ES-I3 (cell line): Measurements from ENCODE around the gene FAM131B.
"Not testable (repeated sequence)": the region's sequence is repeated elsewhere in the genome, so short reads cannot be mapped to it uniquely, and the experiment has no call there.

ENCODE experiments used
- H3K36me3 ChIP-seq: 2 replicates; pipeline ENCODE4 v1.6.1; 2013; ENCODE audit warnings: mild to moderate bottlenecking, low read length, control low read depth, moderate library complexity; ENCODE audit not compliant: insufficient read depth
- H3K4me1 ChIP-seq: 2 replicates; pipeline ENCODE4 v1.6.1; 2013; ENCODE audit warnings: mild to moderate bottlenecking, control low read depth, low read length; ENCODE audit not compliant: insufficient read depth
- H3K9ac ChIP-seq: 2 replicates; pipeline ENCODE4 v1.6.1; 2013; ENCODE audit warnings: low read depth, mild to moderate bottlenecking, low read length, moderate library complexity
- H3K9me3 ChIP-seq: 2 replicates; pipeline ENCODE4 v1.6.1; 2013; ENCODE audit warnings: mild to moderate bottlenecking, low read length, moderate library complexity; ENCODE audit not compliant: control insufficient read depth, insufficient read depth

FAM131B gene

DNA sequence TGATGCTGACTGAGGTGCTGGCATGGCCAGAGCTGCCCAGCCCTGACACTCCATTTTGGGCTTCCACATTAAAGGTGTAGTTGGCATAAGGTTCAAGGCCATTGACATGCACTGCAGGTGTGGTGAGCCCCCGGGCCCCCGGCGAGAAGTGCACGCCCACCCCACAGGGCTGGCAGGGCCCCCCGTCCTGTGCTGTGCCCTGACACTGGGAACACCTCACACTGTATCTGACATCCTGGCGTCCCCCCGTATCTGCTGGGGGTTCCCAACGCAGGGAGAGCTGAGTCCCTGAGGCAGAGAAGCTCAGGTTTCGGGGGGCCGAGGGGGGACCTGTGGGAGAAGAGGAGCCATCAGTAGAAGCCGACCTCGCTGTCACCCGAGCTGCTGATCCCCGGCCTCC, 36.1 kb upstream of the FAM131B start:
- no peaks in the 10 kb centered on the region for H3K4me1 ChIP-seq
- no peak overlapping the region for H3K9ac ChIP-seq
- H3K9me3 ChIP-seq: no peaks in the 10 kb centered on the region
- H3K36me3 ChIP-seq: peaks cover 33% of the 10 kb centered on the region

DNA sequence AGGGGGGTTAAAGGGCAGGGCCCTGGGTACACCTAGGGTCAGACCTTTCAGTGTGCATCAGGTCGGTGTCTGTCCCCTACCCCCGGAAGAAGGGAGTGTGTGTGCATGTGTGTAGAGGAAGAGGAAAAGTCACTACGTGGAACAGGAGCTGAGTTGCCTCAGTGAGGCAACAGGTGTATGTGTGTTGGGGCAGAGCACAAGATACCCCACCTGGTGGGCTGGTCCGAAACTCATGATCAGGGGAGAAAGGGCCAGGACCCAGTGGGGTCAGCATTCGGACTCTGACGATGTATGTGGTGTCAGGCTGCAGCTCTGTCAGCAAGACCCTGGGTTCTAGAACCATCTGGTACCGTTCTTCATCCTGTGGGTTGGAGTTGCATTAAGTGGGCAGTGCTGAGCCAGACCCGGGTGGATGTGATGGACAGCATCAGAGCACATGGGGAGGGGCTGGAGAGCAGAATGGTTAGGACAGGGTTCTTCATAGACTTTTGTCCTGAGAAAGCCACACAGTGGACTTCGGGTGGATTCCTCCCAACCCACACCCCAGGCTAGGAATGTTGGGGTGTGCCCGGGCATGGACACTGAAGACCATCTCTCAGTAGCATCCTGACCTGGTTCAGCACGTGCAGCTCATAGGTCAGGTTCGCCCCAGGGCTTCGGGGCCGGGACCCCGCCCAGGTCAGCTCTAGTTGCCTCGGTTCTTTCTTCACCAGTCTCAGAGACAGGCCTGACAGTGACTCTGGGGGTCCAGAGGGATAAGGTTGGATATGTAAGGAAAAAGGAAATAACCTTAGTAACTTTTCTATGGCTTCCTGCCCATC, 35.4 kb upstream of the FAM131B start:
- H3K9ac ChIP-seq: no peak overlapping the region
- peaks cover 35% of the 10 kb centered on the region for H3K36me3 ChIP-seq
- H3K4me1 ChIP-seq: no peaks in the 10 kb centered on the region
- H3K9me3 ChIP-seq: no peaks in the 10 kb centered on the region

DNA sequence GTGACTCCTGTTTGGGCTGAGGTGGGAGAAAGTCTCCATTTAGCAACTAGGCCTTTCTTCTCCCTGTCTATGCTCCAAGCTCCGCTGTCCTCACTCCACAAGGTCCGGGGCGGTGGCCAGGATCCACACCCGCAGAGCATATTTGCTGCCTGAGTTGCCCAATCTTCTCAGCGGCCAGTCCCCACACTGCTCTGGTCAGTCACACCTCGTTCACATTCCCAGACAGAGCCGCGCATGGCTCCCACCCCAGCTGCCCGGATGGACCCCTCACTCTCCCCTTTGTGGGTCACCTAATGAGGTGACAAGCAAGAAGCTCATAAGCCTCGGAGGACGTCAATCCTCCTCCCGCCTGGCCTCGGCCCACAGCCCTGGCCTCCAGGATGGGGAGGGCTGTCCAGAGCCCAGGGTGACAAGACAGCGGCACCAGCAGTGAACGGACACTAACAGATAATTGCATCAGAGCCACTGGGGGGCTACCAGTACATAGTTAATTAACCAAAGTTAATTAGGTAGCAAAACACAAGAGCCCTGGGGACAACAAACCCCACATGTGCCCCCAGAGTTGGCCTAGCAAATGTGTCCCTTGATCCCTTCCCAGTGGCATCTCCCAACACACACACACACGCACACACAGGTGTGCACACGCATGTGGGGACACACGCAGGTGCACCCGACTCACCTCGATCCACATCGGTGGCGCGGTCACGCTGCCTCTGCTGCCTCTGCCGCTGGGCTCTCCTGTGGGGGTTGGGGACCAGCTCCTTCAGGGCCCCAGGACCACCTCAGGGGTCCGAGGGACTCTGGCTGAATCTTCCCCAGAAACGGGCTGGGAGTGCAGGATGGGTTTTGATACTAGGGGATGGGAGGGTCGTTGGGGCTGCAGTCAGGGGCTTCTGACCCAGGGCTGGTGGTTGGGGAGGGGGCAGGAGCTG, 34.4 kb upstream of the FAM131B start:
- H3K9me3 ChIP-seq: no peaks in the 10 kb centered on the region

DNA sequence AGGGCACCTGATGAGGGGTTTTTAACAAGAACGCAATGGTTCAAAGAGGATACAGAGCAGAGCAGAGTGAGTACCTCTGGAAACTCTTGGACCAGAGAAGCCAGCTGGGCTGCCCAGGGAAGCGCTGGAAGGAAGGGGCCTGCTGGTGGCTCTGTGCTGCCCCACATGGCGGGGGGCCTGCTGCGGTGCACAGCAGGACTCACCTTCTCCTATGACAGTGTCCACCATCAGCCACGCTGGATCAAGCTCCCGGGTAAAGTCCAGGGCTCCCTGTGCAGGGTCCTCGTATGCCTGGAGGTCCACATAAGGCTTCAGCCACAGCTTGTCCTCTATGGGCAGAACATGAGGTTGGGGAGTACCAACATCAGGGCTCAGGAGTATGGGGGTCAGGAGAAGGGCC, 33.7 kb upstream of the FAM131B start:
- H3K36me3 ChIP-seq: peaks cover 40% of the 10 kb centered on the region
- H3K4me1 ChIP-seq: no peaks in the 10 kb centered on the region
- H3K9ac ChIP-seq: no peak overlapping the region
- no peaks in the 10 kb centered on the region for H3K9me3 ChIP-seq

More for the DNA sequence above, 34.4 kb upstream of the FAM131B start:
- Histone ChIP-seq H3K4me1 (no peaks in the 10 kb centered on the region), H3K36me3 (peaks cover 35% of the 10 kb centered on the region), H3K9ac (no peak overlapping the region)

DNA sequence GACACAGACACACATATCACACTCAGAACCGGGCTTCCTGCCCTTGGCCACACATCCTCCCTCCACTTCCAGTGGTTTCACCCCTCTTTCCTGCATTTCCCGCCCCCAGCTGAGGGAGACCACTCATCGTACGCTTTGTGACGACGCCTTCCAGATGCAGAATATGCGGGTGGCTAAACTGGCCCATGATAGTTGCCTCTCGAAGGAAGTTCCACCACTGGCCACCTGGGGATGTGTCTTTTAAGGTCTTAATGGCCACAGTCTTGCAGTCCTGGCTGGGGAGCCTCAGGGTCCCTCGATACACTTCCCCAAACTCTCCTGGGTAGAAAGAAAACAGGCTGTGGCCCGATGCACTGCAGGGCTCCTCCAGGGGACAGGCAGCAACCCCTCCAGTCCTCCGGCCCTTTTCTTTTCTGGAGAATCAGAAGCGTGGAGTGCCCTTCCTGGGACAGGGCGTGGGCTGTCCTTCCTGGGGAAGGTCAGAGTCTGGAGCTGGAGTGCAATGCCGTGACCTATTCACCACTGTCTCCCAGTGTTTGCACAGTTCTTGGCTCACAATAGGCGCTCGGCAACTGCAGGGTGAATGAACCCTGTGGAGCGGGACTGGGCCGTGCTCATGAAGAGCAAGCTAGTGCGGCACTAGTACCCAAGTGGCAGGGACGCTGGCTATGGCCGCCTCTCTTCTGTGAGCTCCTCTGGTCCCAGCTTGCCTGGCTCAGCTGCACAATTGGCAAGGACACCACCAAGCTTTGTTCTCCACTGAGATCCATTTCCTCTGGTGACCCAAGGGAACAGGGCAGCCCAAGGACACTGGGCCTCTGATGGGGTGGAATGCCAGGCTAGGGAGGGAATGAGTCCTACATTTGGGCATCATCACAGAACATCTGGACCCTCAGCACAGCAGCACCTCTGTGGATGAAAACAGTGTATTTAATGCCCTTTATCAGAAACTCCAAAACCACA, 33.0 kb upstream of the FAM131B start:
- no peak overlapping the region for H3K9ac ChIP-seq
- peaks cover 40% of the 10 kb centered on the region for H3K36me3 ChIP-seq

DNA sequence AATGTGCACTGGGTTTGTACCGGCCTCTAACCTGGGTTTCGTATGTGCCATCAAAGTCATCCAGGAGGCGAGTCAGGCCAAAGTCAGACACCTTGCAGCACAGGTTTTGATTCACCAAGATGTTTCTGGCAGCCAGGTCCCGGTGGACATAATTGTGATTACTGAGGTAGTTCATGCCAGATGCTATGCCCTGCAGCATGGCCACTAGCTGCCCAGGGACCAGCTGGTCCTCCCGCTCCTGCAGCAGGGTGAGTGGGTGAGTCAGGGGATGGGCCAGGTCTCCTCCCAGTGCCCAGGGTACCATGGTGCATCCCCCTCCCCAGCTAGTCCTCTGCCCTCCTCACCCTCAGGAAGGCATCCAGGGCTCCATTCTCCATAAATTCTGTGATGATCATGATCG, 32.3 kb upstream of the FAM131B start:
- no peak overlapping the region for H3K9ac ChIP-seq
- H3K36me3 ChIP-seq: peaks cover 35% of the 10 kb centered on the region

More for the DNA sequence above, 33.0 kb upstream of the FAM131B start:
- Histone ChIP-seq H3K4me1 (no peaks in the 10 kb centered on the region), H3K9me3 (no peaks in the 10 kb centered on the region)

DNA sequence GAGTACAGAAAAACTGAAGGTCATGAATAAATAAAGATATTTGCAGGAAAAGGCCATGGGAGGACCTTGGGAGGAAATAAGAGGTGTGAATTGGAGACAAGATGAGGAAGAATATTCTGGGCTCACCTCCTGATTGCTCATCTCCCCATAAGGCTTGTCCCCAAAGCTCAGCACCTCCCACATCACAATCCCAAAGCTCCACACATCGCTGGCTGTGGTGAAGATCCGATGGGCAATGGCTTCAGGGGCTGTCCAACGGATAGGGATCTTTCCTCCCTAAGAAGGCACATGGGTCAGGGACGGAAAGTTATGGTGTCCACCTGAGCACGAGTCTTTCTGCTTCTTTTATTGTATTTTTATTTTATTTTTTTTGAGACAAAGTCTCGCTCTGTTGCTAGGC, 31.6 kb upstream of the FAM131B start:
- H3K36me3 ChIP-seq: peaks cover 34% of the 10 kb centered on the region
- no peaks in the 10 kb centered on the region for H3K9me3 ChIP-seq
- no peak overlapping the region for H3K9ac ChIP-seq
- H3K4me1 ChIP-seq: no peaks in the 10 kb centered on the region

More for the DNA sequence above, 32.3 kb upstream of the FAM131B start:
- no peaks in the 10 kb centered on the region for H3K4me1 ChIP-seq
- no peaks in the 10 kb centered on the region for H3K9me3 ChIP-seq

DNA sequence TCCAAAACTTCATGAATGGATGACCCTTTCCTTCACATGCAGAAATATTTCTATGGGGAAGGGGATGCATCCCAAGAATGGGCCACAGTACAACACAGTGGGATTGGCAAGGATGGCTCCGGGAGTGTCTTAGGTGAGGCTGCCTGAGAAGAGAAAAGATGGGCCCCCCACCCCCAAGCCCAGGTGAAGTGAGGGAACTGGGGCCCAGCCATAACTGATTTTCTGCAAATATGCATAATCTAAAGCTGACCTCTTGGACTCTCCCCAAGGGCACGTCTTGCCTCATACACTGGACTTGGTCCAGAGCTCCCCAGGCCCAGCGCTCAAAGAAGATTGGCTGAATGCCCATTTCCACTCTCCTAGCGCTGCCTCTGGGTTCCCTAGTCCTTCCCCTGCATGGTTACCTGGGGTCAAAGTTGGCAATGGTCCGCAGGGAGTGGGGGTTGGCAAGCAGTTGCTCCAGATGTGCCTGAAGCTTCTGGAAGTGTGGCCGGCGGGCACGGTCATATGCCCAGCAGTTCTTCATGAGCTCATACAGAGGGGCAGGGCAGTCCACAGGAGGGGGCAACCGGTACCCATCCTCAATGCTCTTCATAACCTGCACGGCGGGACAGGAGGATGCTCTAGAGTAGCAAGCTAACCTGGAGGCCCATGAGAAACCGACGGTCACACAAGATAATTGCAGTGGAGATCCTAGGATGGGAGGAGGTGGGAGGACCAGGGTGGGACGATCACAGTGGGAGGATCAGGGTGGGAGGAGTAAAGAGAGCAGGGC, 30.9 kb upstream of the FAM131B start:
- no peaks in the 10 kb centered on the region for H3K9me3 ChIP-seq
- H3K4me1 ChIP-seq: no peaks in the 10 kb centered on the region
- peaks cover 30% of the 10 kb centered on the region for H3K36me3 ChIP-seq
- no peak overlapping the region for H3K9ac ChIP-seq

DNA sequence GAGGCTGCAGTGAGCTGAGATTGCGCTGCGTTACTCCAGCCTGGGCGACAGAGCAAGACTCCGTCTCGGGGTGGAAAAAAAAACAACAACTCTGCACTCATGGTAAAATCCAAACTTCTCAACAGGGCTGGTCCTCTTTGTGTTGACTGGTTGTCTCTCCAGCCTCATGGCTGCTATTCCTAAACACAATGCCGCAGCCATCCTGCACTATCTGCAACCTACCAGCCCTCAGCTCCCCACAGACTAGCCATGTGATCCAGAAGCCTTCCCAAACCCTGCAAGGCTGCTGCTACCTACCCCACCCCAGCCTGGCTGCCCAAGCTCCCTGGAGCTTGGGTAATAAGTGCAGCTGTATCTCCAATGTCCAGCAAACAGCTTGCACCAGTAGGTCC, 30.4 kb upstream of the FAM131B start:
- H3K9ac ChIP-seq: no peak overlapping the region
- H3K9me3 ChIP-seq: no peaks in the 10 kb centered on the region
- peaks cover 28% of the 10 kb centered on the region for H3K36me3 ChIP-seq
- no peaks in the 10 kb centered on the region for H3K4me1 ChIP-seq

DNA sequence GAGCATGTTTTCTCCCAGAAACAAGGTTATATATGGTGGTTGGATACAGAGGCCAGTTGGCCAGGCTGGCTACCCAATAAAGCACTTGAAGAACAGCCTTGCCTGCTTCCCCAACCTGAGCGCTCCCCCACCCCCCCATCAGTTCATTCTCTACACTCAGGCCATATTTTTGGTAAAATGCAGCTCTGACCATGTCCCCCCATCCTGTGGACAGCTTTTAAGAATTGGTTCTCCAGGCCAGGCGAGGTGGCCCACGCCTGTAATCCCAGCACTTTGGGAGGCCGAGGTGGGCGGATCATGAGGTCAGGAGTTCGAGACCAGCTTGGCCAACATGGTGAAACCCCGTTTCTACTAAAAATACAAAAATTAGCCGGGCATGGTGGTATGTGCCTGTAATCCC, 29.9 kb upstream of the FAM131B start:
- not testable (repeated sequence) for H3K9me3 ChIP-seq, H3K4me1 ChIP-seq, H3K9ac ChIP-seq
- peaks cover 28% of the 10 kb centered on the region for H3K36me3 ChIP-seq

DNA sequence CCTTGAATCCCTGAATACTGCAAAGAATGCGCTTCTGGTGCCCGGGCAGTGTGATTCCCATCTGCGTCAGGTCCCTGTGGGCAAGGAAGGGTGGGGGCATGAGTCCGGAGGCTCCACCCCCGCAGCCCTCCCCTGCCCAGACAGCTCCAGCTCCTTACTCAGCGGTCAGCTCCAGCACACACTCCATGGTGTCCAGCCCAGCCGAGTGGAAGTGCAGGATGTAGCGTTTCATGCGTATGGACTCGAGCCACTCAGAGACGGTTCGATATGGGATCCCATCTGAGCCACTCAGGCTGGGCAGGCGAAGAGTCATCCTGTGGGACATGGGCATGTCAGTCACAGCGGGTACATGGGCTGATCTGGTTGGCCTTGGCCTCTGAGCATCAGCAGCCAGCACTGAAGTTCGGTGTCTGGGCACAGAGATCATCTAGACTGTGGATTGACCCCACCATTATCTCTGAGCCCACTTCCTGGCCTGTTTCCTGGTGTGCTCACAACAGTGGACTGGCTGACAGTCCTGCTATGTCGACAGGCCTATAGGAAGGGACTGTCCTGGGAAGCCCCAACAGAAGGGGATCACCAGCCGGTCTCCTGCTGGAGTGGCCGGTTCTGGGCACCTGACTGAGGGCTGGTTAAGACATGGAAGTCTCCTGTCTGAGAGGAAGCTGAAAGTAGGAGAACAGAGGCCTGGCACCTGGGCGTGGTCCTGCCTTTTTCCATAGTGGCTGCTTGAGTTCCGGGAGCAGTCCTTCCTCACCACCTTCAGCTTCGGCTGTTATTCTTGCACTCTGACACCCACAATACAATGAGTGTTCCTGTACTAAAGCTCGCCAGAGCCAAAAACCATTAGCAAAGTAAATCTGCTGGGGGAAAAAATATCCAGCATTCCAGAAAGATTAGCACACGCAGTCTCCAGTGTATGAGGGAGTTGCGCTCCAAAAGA, 29.2 kb upstream of the FAM131B start:
- H3K36me3 ChIP-seq: peaks cover 28% of the 10 kb centered on the region
- no peaks in the 10 kb centered on the region for H3K9me3 ChIP-seq
- no peak overlapping the region for H3K9ac ChIP-seq
- H3K4me1 ChIP-seq: no peaks in the 10 kb centered on the region

DNA sequence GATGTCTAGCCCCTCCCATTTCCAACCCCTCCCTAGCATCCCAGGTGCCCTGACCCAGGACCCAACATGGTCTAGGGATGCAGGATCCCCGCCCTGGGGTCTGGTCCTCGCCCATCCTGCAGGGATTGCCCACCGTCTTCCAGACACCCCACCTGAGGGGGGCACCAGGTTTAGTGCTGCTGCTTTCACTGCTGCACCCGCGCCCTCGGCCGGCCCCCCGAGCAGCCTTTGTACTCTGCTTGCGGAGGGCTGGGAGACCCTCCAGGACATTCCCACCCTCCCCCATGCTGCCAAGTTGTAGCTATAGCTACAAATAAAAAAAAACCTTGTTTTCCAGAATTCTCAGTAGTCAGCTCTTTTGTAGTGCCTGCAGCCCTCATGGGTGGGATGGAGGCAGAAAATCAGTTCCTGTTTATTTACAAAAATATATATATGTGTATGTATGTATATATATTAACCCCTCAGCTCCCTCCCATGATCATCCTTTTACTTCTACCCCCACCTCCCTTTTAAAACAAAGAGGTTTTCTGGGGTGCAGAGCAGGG, 28.3 kb upstream of the FAM131B start:
- no peaks in the 10 kb centered on the region; the same call in 1 of the 2 replicates for H3K4me1 ChIP-seq
- no peak overlapping the region for H3K9ac ChIP-seq
- H3K36me3 ChIP-seq: peaks cover 24% of the 10 kb centered on the region

More for the DNA sequence above, 28.3 kb upstream of the FAM131B start:
- H3K9me3 ChIP-seq: no peaks in the 10 kb centered on the region
